ENCODE measurements around the gene ZBTB22.

ZBTB22 gene

DNA sequence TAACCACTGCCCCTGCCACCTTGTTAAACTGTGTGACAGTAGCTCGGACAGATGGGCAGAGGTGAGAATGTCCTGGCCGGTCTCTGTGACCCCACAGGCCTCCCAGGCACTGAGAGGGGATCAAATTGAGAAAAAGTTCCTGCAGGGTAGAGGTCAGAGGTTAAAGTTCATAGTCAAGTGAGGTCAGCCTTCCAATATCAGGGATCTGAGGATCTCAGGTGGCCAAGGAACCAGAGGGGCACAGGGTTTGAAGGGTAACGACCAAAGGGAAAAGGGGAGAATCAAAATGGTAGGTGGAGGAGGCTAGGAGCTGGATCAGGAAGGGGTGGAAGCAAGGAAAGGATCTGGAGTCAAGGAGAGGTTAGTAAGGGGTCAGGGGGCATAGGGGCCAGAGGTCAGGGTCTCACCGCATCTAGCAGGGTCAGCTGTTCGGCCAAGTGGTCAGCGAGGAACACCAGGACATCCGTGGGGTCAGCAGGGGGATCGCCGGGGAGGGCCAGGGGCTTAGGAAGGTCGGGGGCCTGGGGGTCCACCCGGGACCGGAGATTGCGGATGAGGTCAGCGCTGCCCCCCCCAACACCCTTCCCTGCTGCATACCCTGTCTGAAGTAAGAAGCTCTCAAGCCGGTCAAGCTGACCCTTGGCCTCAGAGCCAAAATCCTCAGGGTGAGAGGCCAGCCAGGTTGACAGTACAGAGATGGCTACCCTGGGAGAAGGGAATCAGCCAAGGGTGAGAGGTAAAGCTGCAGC, 21.7 kb downstream of the ZBTB22 start:
- H3K4me2 ChIP-seq (ENCODE audit: low read length, poor library complexity, severe bottlenecking): no peak overlapping the region
- no peak overlapping the region for H2BK120ac ChIP-seq (ENCODE audit: low read depth, low read length)
- no peak overlapping the region for H3K4ac ChIP-seq (ENCODE audit: low read depth in 1 of 2, low read length in 2 of 2)
- H3K27me3 ChIP-seq (ENCODE audit: control insufficient read depth in 1 of 2, insufficient read depth in 1 of 2, low read length in 2 of 2): no peaks in the 10 kb centered on the region
- no peak overlapping the region for H3K14ac ChIP-seq (ENCODE audit: low read length in 2 of 2)
- peaks cover 18% of the 10 kb centered on the region for H3K4me1 ChIP-seq (ENCODE audit: control insufficient read depth, insufficient read depth, low read depth, low read length)
- peak overlapping the region in 1 of 2 experiments; percentile 3 for H2BK12ac ChIP-seq (ENCODE audit: low read length in 2 of 2)
- no peak overlapping the region for H3K27ac ChIP-seq (ENCODE audit: low read length, poor library complexity, severe bottlenecking)
- H3K23ac ChIP-seq (ENCODE audit: low read length in 2 of 2): peak overlapping the region in 1 of 2 experiments; percentile 15
- H2AK5ac ChIP-seq (ENCODE audit: low read length, severe bottlenecking): no peak overlapping the region
- H2BK15ac ChIP-seq (ENCODE audit: low read depth, poor library complexity, severe bottlenecking): no peak overlapping the region
- H3K9ac ChIP-seq (ENCODE audit: low read length): no peak overlapping the region
- H3K36me3 ChIP-seq (ENCODE audit: control insufficient read depth in 1 of 2, insufficient read depth in 2 of 2, low read depth in 1 of 2, low read length in 2 of 2): peaks cover 43 to 58% of the 10 kb centered on the region in 2 experiments
- WGBS: 96% methylated on average over 11 of the region's 15 CpGs
- H3K4me3 ChIP-seq (ENCODE audit: insufficient read depth in 1 of 2, low read depth in 1 of 2, low read length in 2 of 2): no peak overlapping the region
- no peak overlapping the region for H2BK5ac ChIP-seq (ENCODE audit: low read depth, low read length, poor library complexity, severe bottlenecking)
- H4K91ac ChIP-seq (ENCODE audit: low read length): no peak overlapping the region
- peaks cover 38% of the 10 kb centered on the region for H3K79me1 ChIP-seq (replicated peaks; ENCODE audit: low read length, poor library complexity, severe bottlenecking)
- no peak for DNase-seq
- H3K9me3 ChIP-seq (ENCODE audit: control insufficient read depth, low read length): no peaks in the 10 kb centered on the region
- no peak overlapping the region for H2AFZ ChIP-seq (ENCODE audit: low read depth, low read length)
- H3K18ac ChIP-seq (ENCODE audit: low read depth in 1 of 2, low read length in 2 of 2): no peak overlapping the region
- H4K8ac ChIP-seq (ENCODE audit: low read length): no peak overlapping the region

DNA sequence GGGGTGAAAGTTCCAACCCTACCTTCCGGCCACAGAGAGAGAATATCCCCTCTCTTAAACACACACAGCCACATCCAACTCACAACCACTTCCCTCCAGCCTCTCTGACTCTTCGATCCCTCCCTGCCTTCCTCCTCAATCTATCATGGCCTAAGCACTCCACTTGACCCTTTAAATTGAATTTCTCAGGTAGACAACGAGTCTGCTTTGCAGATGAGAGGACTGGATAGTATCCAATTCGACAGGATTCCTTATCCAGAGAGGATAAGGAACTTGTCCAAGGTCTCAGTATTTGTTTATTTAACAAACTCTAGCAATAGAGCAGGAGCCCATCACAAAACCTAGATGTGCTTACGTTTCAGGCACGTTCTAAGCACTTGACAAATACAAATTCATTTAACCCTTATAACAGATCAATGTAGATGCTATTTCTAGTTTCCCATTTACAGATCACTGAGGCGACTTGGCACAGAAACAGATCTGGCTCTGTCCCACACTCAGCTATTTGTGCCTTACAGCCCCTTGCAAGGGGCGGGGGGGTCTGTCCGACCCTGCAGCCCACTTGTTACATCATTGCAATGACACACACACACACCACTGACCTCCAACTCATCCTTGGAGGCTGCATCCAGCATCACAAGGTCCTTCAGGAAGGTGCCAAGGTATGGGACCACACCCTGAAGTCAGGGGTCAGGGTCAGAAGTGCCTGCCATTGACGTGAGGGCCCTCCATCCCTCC, 23.3 kb downstream of the ZBTB22 start:
- H2BK15ac ChIP-seq (ENCODE audit: low read depth, poor library complexity, severe bottlenecking): no peak overlapping the region
- no peak overlapping the region for H2AK5ac ChIP-seq (ENCODE audit: low read length, severe bottlenecking)
- no peak overlapping the region for H4K91ac ChIP-seq (ENCODE audit: low read length)
- no peak overlapping the region for H3K18ac ChIP-seq (ENCODE audit: low read depth in 1 of 2, low read length in 2 of 2)
- no peak overlapping the region for H3K27ac ChIP-seq (ENCODE audit: low read length, poor library complexity, severe bottlenecking)
- no peaks in the 10 kb centered on the region for H3K9me3 ChIP-seq (ENCODE audit: control insufficient read depth, low read length)
- H3K9ac ChIP-seq (ENCODE audit: low read length): peak overlapping the region; percentile 12
- H3K23ac ChIP-seq (ENCODE audit: low read length in 2 of 2): no peak overlapping the region
- no peak for DNase-seq
- 73% methylated on average over 10 of the region's 10 CpGs for WGBS
- peaks cover 43 to 61% of the 10 kb centered on the region in 2 experiments for H3K36me3 ChIP-seq (ENCODE audit: control insufficient read depth in 1 of 2, insufficient read depth in 2 of 2, low read depth in 1 of 2, low read length in 2 of 2)
- no peak overlapping the region for H4K8ac ChIP-seq (ENCODE audit: low read length)
- H2BK12ac ChIP-seq (ENCODE audit: low read length in 2 of 2): no peak overlapping the region
- no peak overlapping the region for H2BK120ac ChIP-seq (ENCODE audit: low read depth, low read length)
- H2BK5ac ChIP-seq (ENCODE audit: low read depth, low read length, poor library complexity, severe bottlenecking): no peak overlapping the region
- peaks cover 43% of the 10 kb centered on the region for H3K79me1 ChIP-seq (replicated peaks; ENCODE audit: low read length, poor library complexity, severe bottlenecking)
- H2AFZ ChIP-seq (ENCODE audit: low read depth, low read length): no peak overlapping the region
- H3K4me3 ChIP-seq (ENCODE audit: insufficient read depth in 1 of 2, low read depth in 1 of 2, low read length in 2 of 2): no peak overlapping the region
- H3K4me1 ChIP-seq (ENCODE audit: control insufficient read depth, insufficient read depth, low read depth, low read length): peaks cover 19% of the 10 kb centered on the region
- H3K27me3 ChIP-seq (ENCODE audit: control insufficient read depth in 1 of 2, insufficient read depth in 1 of 2, low read length in 2 of 2): no peaks in the 10 kb centered on the region
- H3K4me2 ChIP-seq (ENCODE audit: low read length, poor library complexity, severe bottlenecking): no peak overlapping the region
- no peak overlapping the region for H3K14ac ChIP-seq (ENCODE audit: low read length in 2 of 2)
- H3K4ac ChIP-seq (ENCODE audit: low read depth in 1 of 2, low read length in 2 of 2): no peak overlapping the region

DNA sequence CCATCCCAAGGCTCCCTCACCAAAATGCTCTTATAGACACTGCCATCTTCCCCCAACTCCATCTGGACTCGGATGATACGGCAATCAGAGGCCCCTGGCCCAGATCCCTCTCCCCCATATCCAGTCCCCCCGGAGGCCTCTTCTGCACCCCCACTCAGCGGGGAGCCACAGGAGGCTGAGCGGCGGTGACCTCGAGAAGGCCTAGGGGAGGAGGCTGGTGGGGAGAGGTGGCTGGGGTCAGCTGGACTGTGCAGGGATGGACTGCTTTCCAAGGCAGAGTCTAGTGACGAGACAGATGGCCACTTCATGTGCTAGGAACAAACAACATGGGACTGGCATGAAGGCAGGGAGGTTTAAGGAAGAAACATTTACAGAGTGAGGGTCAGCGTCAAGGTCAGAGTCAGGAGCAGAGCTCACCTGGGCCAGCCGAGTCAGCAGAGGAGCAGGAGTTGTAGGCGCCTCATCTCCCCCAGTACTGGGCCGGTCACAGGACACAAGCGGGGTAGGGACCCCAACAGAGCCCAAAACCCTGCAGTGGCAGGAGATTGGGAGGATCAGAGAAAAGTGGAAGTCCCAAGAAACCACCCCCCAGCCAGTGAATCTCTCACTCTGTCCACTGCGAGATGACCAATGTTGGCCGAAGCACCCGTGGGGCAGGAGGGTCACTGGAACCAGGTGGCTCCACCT, 24.4 kb downstream of the ZBTB22 start:
- H3K18ac ChIP-seq (ENCODE audit: low read depth in 1 of 2, low read length in 2 of 2): no peak overlapping the region
- H3K36me3 ChIP-seq (ENCODE audit: control insufficient read depth in 1 of 2, insufficient read depth in 2 of 2, low read depth in 1 of 2, low read length in 2 of 2): peaks cover 43 to 62% of the 10 kb centered on the region in 2 experiments
- H3K4me3 ChIP-seq (ENCODE audit: insufficient read depth in 1 of 2, low read depth in 1 of 2, low read length in 2 of 2): no peak overlapping the region
- H3K4me1 ChIP-seq (ENCODE audit: control insufficient read depth, insufficient read depth, low read depth, low read length): peaks cover 20% of the 10 kb centered on the region
- no peak overlapping the region for H2BK15ac ChIP-seq (ENCODE audit: low read depth, poor library complexity, severe bottlenecking)
- H2BK5ac ChIP-seq (ENCODE audit: low read depth, low read length, poor library complexity, severe bottlenecking): no peak overlapping the region
- H2BK120ac ChIP-seq (ENCODE audit: low read depth, low read length): no peak overlapping the region
- no peak overlapping the region for H4K8ac ChIP-seq (ENCODE audit: low read length)
- no peak overlapping the region for H3K4ac ChIP-seq (ENCODE audit: low read depth in 1 of 2, low read length in 2 of 2)
- no peaks in the 10 kb centered on the region for H3K9me3 ChIP-seq (ENCODE audit: control insufficient read depth, low read length)
- H3K27ac ChIP-seq (ENCODE audit: low read length, poor library complexity, severe bottlenecking): no peak overlapping the region
- no peak overlapping the region for H3K14ac ChIP-seq (ENCODE audit: low read length in 2 of 2)
- no peak for DNase-seq
- no peak overlapping the region for H3K4me2 ChIP-seq (ENCODE audit: low read length, poor library complexity, severe bottlenecking)
- no peak overlapping the region for H2BK12ac ChIP-seq (ENCODE audit: low read length in 2 of 2)
- H3K9ac ChIP-seq (ENCODE audit: low read length): no peak overlapping the region
- no peak overlapping the region for H3K23ac ChIP-seq (ENCODE audit: low read length in 2 of 2)
- no peak overlapping the region for H2AK5ac ChIP-seq (ENCODE audit: low read length, severe bottlenecking)
- WGBS: 94% methylated on average over 15 of the region's 16 CpGs
- no peak overlapping the region for H2AFZ ChIP-seq (ENCODE audit: low read depth, low read length)
- H3K27me3 ChIP-seq (ENCODE audit: control insufficient read depth in 1 of 2, insufficient read depth in 1 of 2, low read length in 2 of 2): no peaks in the 10 kb centered on the region
- no peak overlapping the region for H4K91ac ChIP-seq (ENCODE audit: low read length)
- H3K79me1 ChIP-seq (replicated peaks; ENCODE audit: low read length, poor library complexity, severe bottlenecking): peaks cover 45% of the 10 kb centered on the region

DNA sequence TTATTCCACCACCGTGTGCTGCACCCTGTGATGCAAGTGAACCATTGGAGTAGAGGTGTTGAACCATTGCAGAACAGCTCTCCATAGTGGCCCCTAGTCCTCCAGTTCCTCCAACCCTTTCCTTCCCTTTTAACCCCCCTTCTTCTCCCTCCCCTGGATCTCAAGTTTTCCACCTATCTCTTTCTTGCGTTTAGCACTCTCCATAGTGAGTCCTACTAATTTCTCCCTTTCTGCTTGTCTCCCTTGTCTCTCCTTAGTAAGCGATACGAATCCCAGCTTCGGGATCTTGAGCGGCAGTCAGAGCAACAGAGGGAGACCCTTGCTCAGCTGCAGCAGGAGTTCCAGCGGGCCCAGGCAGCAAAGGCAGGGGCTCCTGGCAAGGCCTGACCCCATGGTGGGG, 27.1 kb downstream of the ZBTB22 start:
- Histone ChIP-seq H4K91ac (ENCODE audit: low read length) (no peak overlapping the region), H3K23ac (ENCODE audit: low read length in 2 of 2) (no peak overlapping the region), H2AK5ac (ENCODE audit: low read length, severe bottlenecking) (no peak overlapping the region), H2BK5ac (ENCODE audit: low read depth, low read length, poor library complexity, severe bottlenecking) (no peak overlapping the region), H2BK15ac (ENCODE audit: low read depth, poor library complexity, severe bottlenecking) (no peak overlapping the region), H2AFZ (ENCODE audit: low read depth, low read length) (no peak overlapping the region), H3K4ac (ENCODE audit: low read depth in 1 of 2, low read length in 2 of 2) (no peak overlapping the region), H2BK12ac (ENCODE audit: low read length in 2 of 2) (no peak overlapping the region), H3K9me3 (ENCODE audit: control insufficient read depth, low read length) (no peaks in the 10 kb centered on the region), H2BK120ac (ENCODE audit: low read depth, low read length) (no peak overlapping the region), H3K79me1 (replicated peaks; ENCODE audit: low read length, poor library complexity, severe bottlenecking) (peaks cover 39% of the 10 kb centered on the region), H3K4me3 (ENCODE audit: insufficient read depth in 1 of 2, low read depth in 1 of 2, low read length in 2 of 2) (peak overlapping the region in 1 of 2 experiments; percentile 97), H3K27me3 (ENCODE audit: control insufficient read depth in 1 of 2, insufficient read depth in 1 of 2, low read length in 2 of 2) (no peaks in the 10 kb centered on the region), H3K36me3 (ENCODE audit: control insufficient read depth in 1 of 2, insufficient read depth in 2 of 2, low read depth in 1 of 2, low read length in 2 of 2) (peaks cover 50 to 74% of the 10 kb centered on the region in 2 experiments), H3K27ac (ENCODE audit: low read length, poor library complexity, severe bottlenecking) (no peak overlapping the region), H3K9ac (ENCODE audit: low read length) (peak overlapping the region; percentile 96), H3K4me2 (ENCODE audit: low read length, poor library complexity, severe bottlenecking) (peak overlapping the region; percentile 78), H3K18ac (ENCODE audit: low read depth in 1 of 2, low read length in 2 of 2) (no peak overlapping the region), H3K14ac (ENCODE audit: low read length in 2 of 2) (no peak overlapping the region), H3K4me1 (ENCODE audit: control insufficient read depth, insufficient read depth, low read depth, low read length) (peaks cover 15% of the 10 kb centered on the region), H4K8ac (ENCODE audit: low read length) (no peak overlapping the region)
- WGBS: 89% methylated on average over 7 of the region's 7 CpGs
- DNase-seq: no peak

All from mesenchymal stem cell (in vitro differentiated cells and primary cell).